ENCODE data around the gene SNAPC3.

Gene SNAPC3

GRCh38 chr9:15498246-15498995 lies 75.7 kb downstream of the SNAPC3 start:
- DNase-seq: no peak

GRCh38 chr9:15499139-15499538 lies 76.5 kb downstream of the SNAPC3 start:
- no peak for DNase-seq

GRCh38 chr9:15501179-15501578 lies 78.5 kb downstream of the SNAPC3 start:
- no peak for DNase-seq

- no peak for DNase-seq
Measured at GRCh38 chr9:15501803-15502202, 79.1 kb downstream of the SNAPC3 start.

- no peak for DNase-seq
Measured at GRCh38 chr9:15505921-15506320, 83.2 kb downstream of the SNAPC3 start.

GRCh38 chr9:15509931-15510788 lies 87.5 kb downstream of the SNAPC3 start:
- peak; percentile 36 to 60 (median 42) for DNase-seq

GRCh38 chr9:15510789-15511575 lies 88.3 kb downstream of the SNAPC3 start, which contains the start of gene PSIP1:
Gene PSIP1 (minus strand): TSS chr9:15510970. CDS start chr9:15510188, 782 bp downstream.
- DNase-seq: peak; percentile 82 to 88 (median 84)

Data from activated naive CD4-positive, alpha-beta T cell (primary cell).